ENCODE data around the gene FCHSD2.

DNA sequence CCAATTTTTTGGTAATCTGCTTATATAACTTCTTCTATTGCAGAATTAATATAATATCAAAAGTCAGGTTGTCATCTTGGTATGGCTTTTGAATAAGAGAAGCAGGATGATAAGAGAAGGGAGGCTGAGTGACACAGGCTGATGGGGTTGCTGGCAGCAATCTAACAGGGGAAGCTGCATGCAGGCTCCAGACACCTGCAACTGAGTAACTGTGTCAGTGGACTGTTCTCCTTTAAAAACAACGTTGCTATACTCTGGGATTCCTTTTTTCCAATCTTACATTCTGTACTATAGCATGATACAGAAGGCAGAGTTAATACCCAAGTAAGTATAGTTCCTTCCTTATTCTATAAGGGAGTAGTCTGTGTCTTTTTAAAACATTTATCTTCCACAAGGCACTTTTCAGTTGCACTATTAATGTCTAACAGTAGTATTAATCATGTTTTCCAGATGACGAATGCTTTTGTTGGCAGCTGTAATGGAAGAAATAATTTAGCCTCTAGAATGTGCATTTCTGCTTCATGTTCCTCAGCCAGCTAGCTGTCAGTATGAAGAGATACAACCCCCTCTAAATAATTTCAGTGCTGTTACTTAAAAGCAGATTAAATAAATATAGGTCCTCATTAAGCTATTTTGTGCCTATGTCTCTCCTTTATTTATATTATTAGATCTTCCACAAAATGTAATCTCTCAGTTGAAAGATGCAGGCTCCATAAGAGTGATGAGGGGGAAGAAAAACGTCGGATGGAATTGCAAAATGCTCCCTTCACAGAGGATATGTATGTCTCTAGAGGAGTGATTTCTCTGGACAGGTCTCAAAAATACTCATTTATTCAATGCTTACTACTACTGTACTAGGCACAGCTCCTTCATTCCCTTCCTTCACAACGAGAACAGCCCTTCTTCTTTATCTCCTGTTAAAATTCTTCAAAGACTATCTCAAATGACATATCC, 277.1 kb downstream of the FCHSD2 start:
- no peak for TF ChIP-seq CTCF (IDR thresholded peaks at IDR 0.05; ENCODE audit: low read length)
- no peak for TF ChIP-seq EZH2 (IDR thresholded peaks at IDR 0.05; ENCODE audit: borderline replicate concordance, low read length)

Measured in OCI-LY1 (cell line).